Suprapubic skin (tissue), 3 donors: Measurements from ENCODE around the gene RYR1.

Experiments
- CTCF ChIP-seq, 2 donors: fragments of 200-600 bp in 1 of 2; fragments of 450-650 bp in 1 of 2; sonication (generic) in 1 of 2; IDR thresholded peaks; one replicate each; pipeline ENCODE4 v1.5.1; 2016 to 2019; ENCODE audit warnings: antibody characterized with exemption in 2 of 2, mild to moderate bottlenecking in 1 of 2, moderate library complexity in 1 of 2
- EP300 ChIP-seq: sonication (generic); formaldehyde crosslinking; IDR thresholded peaks from one replicate; pipeline ENCODE4 v1.6.1; 2017; ENCODE audit warnings: antibody characterized with exemption

GRCh38 chr19:38512277-38512676 is 78.8 kb downstream of the RYR1 start:
- TF ChIP-seq CTCF (IDR thresholded peaks at IDR 0.05) (no peak), EP300 (no peak)
